ENCODE data around the gene UBAP1. TPM values are rescaled to one million over a fixed set of nuclear protein-coding genes. Genes with fewer than 3 reads are reported as not detected.

The UBAP1 gene
- total RNA-seq, 1 donor from 2014 or later, result 37.6 TPM

DNA sequence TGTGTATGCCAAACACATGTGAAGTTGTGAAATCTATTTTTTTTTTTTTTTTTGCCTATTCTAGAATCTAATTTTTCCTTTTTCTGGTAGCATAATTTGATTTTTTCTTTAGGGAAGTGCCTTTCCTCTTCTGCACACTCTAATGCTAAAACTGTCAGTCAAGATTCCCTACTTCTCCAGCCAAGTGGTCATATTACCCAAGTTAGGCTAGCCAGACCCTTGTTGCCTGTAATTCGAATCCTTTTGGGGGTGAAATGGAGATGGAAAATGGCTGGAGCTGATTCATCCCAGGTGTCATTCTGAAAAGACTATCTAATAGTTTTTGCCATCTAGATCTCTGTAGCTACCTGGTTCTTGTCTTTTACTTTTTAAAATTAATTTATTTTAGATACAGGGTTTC lies 24.8 kb upstream of the UBAP1 start:
- Histone ChIP-seq H3K36me3 (no peaks in the 10 kb centered on the region), H3K9me3 (replicated peaks) (no peaks in the 10 kb centered on the region), H3K27ac (replicated peaks) (no peak overlapping the region), H3K4me1 (no peaks in the 10 kb centered on the region), H3K27me3 (ENCODE audit: low read depth) (no peaks in the 10 kb centered on the region), H3K4me3 (no peak overlapping the region)
- no peak for DNase-seq
- TF ChIP-seq, protein P1, sequence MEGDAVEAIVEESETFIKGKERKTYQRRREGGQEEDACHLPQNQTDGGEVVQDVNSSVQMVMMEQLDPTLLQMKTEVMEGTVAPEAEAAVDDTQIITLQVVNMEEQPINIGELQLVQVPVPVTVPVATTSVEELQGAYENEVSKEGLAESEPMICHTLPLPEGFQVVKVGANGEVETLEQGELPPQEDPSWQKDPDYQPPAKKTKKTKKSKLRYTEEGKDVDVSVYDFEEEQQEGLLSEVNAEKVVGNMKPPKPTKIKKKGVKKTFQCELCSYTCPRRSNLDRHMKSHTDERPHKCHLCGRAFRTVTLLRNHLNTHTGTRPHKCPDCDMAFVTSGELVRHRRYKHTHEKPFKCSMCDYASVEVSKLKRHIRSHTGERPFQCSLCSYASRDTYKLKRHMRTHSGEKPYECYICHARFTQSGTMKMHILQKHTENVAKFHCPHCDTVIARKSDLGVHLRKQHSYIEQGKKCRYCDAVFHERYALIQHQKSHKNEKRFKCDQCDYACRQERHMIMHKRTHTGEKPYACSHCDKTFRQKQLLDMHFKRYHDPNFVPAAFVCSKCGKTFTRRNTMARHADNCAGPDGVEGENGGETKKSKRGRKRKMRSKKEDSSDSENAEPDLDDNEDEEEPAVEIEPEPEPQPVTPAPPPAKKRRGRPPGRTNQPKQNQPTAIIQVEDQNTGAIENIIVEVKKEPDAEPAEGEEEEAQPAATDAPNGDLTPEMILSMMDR (IDR thresholded peaks at IDR 0.05; ENCODE audit: borderline replicate concordance), result no peak
- intact Hi-C loops (cut with micrococcal nuclease), result no loop called here

DNA sequence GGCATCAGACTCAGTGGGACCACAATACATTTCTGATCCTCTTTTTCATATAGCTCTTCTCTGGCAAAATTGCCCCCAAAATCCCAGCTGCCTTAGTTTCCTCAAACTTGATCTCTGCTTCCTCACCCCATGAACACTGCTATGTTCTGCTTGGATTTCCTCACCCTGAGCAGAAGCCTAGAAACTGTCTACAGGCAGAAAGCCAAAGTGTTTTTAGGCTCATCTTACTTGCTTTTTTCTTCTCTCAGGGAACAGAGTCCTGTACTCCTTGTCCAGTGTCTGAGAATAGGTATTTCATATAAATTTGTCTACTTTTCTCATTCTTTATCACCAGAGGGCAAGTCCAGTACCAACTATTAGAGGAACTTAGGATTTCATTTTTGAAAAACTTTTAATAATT lies 21.5 kb upstream of the UBAP1 start:
- no peaks in the 10 kb centered on the region for H3K9me3 ChIP-seq (replicated peaks)
- H3K27me3 ChIP-seq (ENCODE audit: low read depth), result no peaks in the 10 kb centered on the region
- no peak for DNase-seq
- no peaks in the 10 kb centered on the region for H3K4me1 ChIP-seq
- no peak overlapping the region for H3K4me3 ChIP-seq
- intact Hi-C loops (cut with micrococcal nuclease), result no loop called here
- H3K27ac ChIP-seq (replicated peaks), result no peak overlapping the region
- TF ChIP-seq, protein P1 (IDR thresholded peaks at IDR 0.05; ENCODE audit: borderline replicate concordance), result no peak
- H3K36me3 ChIP-seq, result no peaks in the 10 kb centered on the region

DNA sequence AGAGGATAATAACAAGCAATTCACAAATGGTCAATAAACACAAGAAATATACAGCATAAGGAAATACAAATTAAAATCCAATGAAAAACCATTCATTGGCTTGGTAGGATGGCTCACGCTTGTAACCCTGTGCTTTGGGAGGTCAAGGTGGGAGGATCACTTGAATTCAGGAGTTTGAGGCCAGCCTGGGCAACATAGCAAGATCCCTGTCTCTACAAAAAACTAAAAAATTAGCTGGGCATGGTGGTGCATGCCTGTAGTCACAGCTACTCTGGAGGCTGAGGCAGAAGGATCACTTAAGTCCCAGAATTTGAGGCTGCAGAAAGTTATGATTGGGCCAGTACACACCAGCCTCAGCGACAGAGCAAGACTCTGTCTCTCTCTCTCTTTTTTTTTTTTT lies 20.9 kb upstream of the UBAP1 start:
- Histone ChIP-seq H3K36me3 (no peaks in the 10 kb centered on the region), H3K4me1 (no peaks in the 10 kb centered on the region), H3K27ac (replicated peaks) (no peak overlapping the region), H3K27me3 (ENCODE audit: low read depth) (no peaks in the 10 kb centered on the region), H3K4me3 (no peak overlapping the region), H3K9me3 (replicated peaks) (no peaks in the 10 kb centered on the region)
- TF ChIP-seq, protein P1 (IDR thresholded peaks at IDR 0.05; ENCODE audit: borderline replicate concordance), result no peak
- intact Hi-C loops (cut with micrococcal nuclease), result no loop called here
- no peak for DNase-seq

DNA sequence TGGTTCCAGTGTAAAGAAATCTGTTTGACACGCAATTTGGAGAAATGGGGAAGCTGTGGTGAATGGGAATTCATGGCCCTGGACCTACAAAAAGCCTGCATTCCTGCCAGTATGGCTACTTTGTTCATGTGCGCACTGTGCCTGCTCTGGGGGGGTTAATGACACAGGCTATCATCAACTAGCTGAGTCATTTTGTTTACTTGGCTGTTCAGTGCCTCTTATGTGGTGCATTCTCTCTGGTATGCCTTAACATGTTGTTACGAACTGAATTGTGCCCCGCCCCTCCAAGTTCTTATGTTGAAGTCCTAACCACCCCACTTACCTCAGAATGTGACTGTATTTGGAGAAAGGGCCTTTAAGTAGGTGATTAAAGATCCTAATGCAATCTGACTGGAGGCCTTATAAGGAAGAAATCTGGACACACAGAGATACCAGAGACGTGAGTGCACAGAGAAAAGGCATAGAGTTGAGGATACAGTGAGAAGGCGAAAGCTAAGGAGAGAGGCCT lies 20.4 kb upstream of the UBAP1 start:
- no peak overlapping the region for H3K27ac ChIP-seq (replicated peaks)
- intact Hi-C loops (cut with micrococcal nuclease), result no loop called here

DNA sequence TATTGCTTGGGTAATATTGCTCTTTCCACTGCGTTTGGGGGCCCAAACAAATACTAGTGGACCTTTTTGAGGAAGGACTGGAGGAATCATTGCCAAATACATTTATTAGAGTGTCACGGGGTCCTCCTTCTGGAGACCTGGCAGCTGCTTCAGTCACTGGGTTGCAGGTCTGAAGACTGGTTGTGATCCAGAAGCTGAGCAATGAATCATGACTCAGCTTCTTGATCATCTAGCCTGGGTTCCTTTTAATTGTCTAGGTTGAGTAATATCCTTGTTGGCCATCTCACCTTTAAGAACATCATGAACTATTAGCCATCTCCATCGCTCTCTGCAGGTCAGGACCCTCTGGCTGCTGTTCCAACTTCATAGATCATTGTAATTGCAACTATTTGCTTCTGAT lies 15.4 kb upstream of the UBAP1 start:
- Histone ChIP-seq H3K27ac (replicated peaks) (no peak overlapping the region), H3K27me3 (ENCODE audit: low read depth) (no peaks in the 10 kb centered on the region), H3K4me1 (no peaks in the 10 kb centered on the region), H3K9me3 (replicated peaks) (no peaks in the 10 kb centered on the region), H3K36me3 (no peaks in the 10 kb centered on the region), H3K4me3 (no peak overlapping the region)
- TF ChIP-seq, protein P1 (IDR thresholded peaks at IDR 0.05; ENCODE audit: borderline replicate concordance), result no peak
- DNase-seq, result no peak
- intact Hi-C loops (cut with micrococcal nuclease), result no loop called here

More for the DNA sequence above, 20.4 kb upstream of the UBAP1 start:
- no peak for DNase-seq
- TF ChIP-seq, protein P1 (IDR thresholded peaks at IDR 0.05; ENCODE audit: borderline replicate concordance), result no peak
- no peaks in the 10 kb centered on the region for H3K9me3 ChIP-seq (replicated peaks)
- no peaks in the 10 kb centered on the region for H3K4me1 ChIP-seq
- no peaks in the 10 kb centered on the region for H3K36me3 ChIP-seq
- H3K4me3 ChIP-seq, result no peak overlapping the region
- no peaks in the 10 kb centered on the region for H3K27me3 ChIP-seq (ENCODE audit: low read depth)

Measured in left ventricle myocardium inferior (tissue), 1 donor.